ENCODE results near the gene DGKH.

DNA sequence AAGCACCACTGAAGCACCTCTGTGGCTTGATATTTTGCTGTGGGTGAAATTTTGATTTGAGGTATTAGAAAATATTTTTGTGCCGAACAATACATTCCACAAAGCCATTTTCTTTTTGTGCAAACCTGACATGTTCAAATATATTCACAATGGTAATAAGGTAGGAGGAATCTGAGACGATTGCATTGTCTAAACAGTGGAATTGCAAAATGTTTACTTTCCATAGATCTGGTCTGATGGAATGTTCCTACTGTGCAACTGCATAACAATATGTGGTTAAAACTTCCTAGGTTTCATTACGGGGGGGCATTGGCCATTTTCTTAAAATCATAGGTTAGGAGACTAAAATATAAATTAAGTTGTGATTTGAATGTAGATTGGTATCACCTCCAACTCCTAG, 180.8 kb downstream of the DGKH start:
- TF ChIP-seq, protein P1, sequence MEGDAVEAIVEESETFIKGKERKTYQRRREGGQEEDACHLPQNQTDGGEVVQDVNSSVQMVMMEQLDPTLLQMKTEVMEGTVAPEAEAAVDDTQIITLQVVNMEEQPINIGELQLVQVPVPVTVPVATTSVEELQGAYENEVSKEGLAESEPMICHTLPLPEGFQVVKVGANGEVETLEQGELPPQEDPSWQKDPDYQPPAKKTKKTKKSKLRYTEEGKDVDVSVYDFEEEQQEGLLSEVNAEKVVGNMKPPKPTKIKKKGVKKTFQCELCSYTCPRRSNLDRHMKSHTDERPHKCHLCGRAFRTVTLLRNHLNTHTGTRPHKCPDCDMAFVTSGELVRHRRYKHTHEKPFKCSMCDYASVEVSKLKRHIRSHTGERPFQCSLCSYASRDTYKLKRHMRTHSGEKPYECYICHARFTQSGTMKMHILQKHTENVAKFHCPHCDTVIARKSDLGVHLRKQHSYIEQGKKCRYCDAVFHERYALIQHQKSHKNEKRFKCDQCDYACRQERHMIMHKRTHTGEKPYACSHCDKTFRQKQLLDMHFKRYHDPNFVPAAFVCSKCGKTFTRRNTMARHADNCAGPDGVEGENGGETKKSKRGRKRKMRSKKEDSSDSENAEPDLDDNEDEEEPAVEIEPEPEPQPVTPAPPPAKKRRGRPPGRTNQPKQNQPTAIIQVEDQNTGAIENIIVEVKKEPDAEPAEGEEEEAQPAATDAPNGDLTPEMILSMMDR (IDR thresholded peaks at IDR 0.05) = no peak
- TF ChIP-seq ZFX (IDR thresholded peaks at IDR 0.05; ENCODE audit: borderline replicate concordance) = no peak
